RCC 7860 (cell line): Measurements from ENCODE around the gene CCN5.
"Not testable (repeated sequence)": the region's sequence is repeated elsewhere in the genome, so short reads cannot be mapped to it uniquely, and the experiment has no call there.

ENCODE experiments used
- DNase-seq: peaks from one replicate; pipeline ENCODE4 v3.0.0-alpha.2; 2015; ENCODE audit warnings: low spot score
- FAIRE-seq: peaks from 2 replicates; lab custom pipeline; 2012; peaks lifted over from hg19 to GRCh38; lab: Jason Lieb, UNC

Gene CCN5

GRCh38 chr20:44694159-44694558, 21.0 kb upstream of the CCN5 start:
- DNase-seq, result no peak
- no peak for FAIRE-seq

GRCh38 chr20:44695295-44695673, 19.9 kb upstream of the CCN5 start:
- no peak for FAIRE-seq

GRCh38 chr20:44695674-44696300, 19.4 kb upstream of the CCN5 start:
- FAIRE-seq (no peak), DNase-seq (no peak)

More at GRCh38 chr20:44695295-44695673, 19.9 kb upstream of the CCN5 start:
- DNase-seq, result no peak

GRCh38 chr20:44696315-44696714, 18.9 kb upstream of the CCN5 start:
- DNase-seq, result no peak
- no peak for FAIRE-seq

DNA sequence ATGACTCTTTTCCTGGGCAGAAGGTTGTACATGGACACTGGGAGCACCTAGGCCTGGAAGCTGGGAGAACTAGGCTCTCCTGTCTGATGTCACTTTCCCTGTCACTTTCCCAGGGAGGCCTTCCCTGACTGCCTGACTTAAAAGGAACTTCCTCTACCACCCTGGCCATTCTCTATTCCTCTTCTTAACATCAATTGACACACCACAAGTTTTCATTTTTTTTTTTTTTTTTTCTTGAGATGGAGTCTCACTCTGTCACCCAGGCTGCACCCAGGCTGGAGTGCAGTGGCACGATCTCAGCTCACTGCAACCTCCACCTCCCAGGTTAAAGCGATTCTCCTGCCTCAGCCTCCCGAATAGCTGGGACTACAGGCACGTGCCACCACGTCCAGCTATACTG, 18.1 kb upstream of the CCN5 start:
- not testable (repeated sequence) for DNase-seq

DNA sequence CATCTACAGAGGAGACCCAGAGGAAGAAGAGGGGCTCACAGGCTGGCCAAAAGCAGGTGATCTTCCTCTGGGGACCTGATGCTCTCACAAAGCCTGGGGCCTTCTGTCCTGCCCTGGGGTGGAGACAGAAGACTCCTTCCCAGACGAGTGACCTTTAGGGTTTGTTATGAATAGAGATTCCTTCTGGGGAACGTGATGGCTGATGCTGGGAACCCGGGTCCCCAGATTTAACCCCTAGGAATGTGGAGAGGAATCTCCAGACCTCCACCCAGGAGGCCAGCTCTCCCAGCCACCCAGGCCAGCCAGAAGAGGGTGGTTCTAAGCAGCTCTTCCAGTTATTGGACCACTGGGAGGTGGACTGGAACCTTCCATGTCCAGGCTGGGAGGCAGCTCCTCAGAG, 16.8 kb upstream of the CCN5 start:
- DNase-seq, result no peak
- no peak for FAIRE-seq

More for the DNA sequence above, 18.1 kb upstream of the CCN5 start:
- FAIRE-seq, result not testable (repeated sequence)

GRCh38 chr20:44700306-44700705, 14.9 kb upstream of the CCN5 start:
- no peak for DNase-seq

DNA sequence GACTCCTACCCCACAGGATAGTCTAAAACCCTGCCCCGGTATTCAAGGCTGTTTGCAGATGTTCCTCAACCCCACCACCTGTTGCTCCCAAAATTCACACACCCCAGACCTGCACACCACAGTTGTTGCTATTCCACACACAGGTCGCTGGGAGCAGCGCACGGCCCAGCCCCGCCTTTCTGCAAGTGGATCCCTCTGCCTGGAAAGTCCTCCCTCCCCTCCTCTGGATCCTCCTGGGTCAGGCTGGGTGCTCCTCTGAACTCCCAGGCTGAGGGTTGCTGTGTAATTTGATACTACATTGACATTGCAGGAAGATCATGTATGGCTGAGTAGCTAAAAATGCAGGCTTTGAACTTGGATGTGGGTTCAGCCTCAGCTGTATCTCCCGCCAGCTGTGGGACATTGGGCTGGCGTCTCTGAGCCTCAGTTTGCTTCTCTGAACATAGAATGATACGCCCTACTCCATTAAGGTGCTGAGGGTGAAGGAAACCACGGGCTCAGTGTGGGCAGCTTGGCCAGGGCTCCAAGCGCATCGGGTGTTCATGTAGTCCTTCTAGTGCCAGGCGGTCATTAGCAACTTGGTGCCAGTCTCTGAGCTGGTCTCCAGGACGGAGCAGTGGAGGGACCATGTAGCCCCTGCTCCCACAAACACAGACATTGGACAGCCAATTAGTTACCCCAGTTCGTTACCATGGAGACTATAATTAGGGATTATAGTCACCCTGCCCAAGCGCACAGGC, 13.9 kb upstream of the CCN5 start:
- DNase-seq, result no peak
- FAIRE-seq, result no peak

More at GRCh38 chr20:44700306-44700705, 14.9 kb upstream of the CCN5 start:
- no peak for FAIRE-seq

DNA sequence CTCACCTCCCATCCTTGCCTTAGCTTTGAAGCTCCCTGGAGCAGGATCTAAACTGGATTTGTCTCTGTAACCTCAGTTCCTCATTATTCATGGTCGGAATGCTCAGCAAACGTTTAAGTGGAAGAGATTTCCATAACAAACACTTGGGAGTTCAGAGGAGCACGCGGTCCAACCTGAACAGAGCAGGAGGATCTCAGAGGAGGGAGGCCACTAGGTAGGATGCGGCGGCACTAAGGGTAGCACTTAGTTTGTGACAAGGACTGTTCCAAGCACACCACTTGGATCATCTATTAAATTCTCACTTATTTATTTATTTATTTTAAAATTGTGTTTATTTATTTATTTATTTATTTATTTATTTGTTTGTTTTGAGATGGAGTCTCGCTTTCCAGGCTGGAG, 13.3 kb upstream of the CCN5 start:
- FAIRE-seq (no peak), DNase-seq (no peak)

- DNase-seq (peak; percentile 67), FAIRE-seq (peak; percentile 82)
Observed at GRCh38 chr20:44702776-44703175, 12.4 kb upstream of the CCN5 start.

GRCh38 chr20:44703183-44703925, 11.8 kb upstream of the CCN5 start:
- FAIRE-seq, result no peak
- no peak for DNase-seq

DNA sequence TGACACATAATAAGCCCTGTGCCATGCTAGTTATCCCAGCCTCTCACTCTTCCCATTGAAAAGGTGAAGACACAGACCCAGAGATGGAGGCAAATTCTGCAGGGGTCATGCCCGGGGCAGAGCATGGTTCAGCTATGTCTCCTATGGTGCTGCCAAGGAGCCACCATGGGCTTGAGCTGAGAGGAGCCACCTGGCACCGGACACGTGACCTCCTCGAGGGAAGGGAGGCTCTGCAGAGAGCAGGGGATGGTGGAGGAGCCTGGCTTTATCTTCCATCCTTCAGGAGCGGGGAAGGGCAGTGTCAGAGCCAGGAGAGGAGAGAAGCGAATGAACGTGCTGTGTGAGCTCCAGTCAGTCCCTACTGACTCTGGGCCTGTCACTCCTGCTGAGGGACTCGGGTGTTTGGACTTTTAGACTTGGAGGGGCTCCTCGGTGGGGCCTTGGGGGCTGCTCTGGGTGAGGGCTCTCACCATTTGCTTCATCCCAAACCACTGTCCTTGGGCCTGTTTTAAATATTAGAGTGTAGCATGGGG, 11.1 kb upstream of the CCN5 start:
- no peak for FAIRE-seq

GRCh38 chr20:44704551-44704971, 10.6 kb upstream of the CCN5 start:
- FAIRE-seq (peak; percentile 29), DNase-seq (peak; percentile 61)

More for the DNA sequence above, 11.1 kb upstream of the CCN5 start:
- DNase-seq, result no peak

- FAIRE-seq, result no peak
- no peak for DNase-seq
Observed at GRCh38 chr20:44705364-44706094, 9.6 kb upstream of the CCN5 start.

GRCh38 chr20:44706301-44707017, 8.7 kb upstream of the CCN5 start:
- no peak for FAIRE-seq
- DNase-seq, result no peak

DNA sequence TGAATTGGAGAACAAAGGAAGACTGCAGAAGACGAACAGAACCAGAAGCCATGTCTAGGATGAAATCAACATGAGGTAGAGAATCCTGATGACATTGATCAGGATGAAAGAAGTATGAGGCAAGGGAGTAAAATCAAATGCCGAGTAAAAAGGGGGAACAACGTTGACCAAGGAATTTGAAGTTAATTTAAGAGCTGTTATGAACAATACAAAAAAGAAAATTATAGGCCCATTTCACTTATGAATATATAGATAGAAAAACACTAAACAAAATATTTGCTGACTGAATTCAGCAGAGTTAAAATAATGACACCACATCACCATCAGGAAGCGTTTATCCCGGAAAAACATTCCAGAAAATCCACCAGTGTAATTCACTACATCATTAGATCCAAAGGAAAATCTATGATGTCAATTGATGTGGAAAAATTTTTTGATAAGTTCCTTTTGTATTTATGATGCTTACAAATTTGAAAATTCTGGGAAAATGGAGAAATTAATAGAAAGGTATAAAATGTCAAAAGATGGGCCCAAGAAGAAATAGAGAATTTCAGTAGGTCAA, 8.1 kb upstream of the CCN5 start:
- FAIRE-seq, result no peak
- no peak for DNase-seq

GRCh38 chr20:44709380-44709779, 5.8 kb upstream of the CCN5 start:
- FAIRE-seq (no peak), DNase-seq (no peak)

DNA sequence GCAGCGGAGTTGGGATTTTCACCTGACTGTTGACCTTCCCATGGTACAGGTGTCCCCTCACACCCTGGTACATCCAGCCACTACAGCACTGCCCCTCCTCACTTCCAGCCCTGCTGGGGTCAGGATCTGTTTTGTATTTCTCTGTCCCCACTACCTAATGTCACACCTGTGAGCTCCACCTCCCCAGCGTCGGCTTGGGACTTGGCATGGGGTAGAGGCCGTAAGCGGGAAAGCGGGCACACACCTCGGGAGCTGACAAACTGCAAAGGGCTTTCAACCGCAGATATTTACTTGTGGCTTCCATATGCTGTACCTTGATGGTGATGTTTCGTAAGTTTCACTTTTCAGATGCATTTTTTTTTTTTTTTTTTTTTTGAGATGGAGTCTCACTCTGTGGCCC, 5.4 kb upstream of the CCN5 start:
- DNase-seq (no peak), FAIRE-seq (no peak)

GRCh38 chr20:44711237-44711636, 3.9 kb upstream of the CCN5 start:
- DNase-seq (no peak), FAIRE-seq (no peak)
